Hematopoietic multipotent progenitor cell treated with erythropoietin and hydrocortisone succinate and interleukin-3 and kit ligand, for 6 days (in vitro differentiated cells): ENCODE data around the gene ICA1.

Experiments
- DNase-seq: peaks from one replicate; pipeline ENCODE4 v3.0.0-alpha.2; 2015

The ICA1 gene

DNA sequence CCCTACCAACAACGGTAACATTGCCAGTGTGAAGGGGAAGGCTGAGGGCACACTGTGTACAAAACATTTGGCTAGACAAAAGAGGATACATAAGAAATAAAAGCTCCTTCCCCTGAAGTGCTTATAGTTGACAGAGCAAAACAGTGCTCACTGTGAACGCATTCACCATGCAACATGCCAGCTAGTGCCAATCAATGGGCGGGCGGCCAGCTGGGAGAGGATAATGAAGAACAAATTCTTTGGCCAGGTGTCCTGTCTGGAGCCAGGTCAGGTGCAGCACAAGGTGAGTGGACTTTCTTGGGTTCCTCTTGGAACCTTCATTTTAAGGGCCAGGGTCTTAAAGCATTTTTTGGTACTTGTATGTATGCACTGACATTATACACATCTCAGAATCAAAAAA lies 106.1 kb downstream of the ICA1 start:
- no peak for DNase-seq

DNA sequence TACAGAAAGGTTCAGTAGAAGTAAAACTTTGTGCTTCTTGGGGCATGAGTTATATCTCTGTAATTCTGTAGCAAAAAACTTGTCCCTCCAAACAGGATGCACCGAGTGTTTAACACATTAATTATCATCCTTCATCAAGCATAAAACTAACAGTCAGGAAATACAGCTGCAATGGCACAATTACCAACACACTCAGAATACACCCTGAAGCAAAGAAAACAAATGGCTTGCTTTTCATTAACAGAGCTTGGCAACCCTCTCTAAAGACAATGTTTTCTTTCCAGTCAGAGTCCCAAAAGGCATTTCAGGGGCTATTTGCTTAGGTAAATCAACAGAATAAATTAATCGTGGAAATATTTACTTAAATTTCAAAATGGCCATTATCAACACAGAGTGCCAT lies 107.7 kb downstream of the ICA1 start:
- no peak for DNase-seq

- DNase-seq = no peak
Observed at GRCh38 chr7:8152489-8153192, 109.3 kb downstream of the ICA1 start.

GRCh38 chr7:8151161-8151725 lies 110.7 kb downstream of the ICA1 start:
- no peak for DNase-seq

- peak; percentile 45 for DNase-seq
Observed at GRCh38 chr7:8149222-8149621, 112.7 kb downstream of the ICA1 start.

- peak; percentile 26 for DNase-seq
Observed at GRCh38 chr7:8147760-8148463, 114.1 kb downstream of the ICA1 start.

GRCh38 chr7:8146788-8147413 lies 115.1 kb downstream of the ICA1 start:
- peak; percentile 38 for DNase-seq

DNA sequence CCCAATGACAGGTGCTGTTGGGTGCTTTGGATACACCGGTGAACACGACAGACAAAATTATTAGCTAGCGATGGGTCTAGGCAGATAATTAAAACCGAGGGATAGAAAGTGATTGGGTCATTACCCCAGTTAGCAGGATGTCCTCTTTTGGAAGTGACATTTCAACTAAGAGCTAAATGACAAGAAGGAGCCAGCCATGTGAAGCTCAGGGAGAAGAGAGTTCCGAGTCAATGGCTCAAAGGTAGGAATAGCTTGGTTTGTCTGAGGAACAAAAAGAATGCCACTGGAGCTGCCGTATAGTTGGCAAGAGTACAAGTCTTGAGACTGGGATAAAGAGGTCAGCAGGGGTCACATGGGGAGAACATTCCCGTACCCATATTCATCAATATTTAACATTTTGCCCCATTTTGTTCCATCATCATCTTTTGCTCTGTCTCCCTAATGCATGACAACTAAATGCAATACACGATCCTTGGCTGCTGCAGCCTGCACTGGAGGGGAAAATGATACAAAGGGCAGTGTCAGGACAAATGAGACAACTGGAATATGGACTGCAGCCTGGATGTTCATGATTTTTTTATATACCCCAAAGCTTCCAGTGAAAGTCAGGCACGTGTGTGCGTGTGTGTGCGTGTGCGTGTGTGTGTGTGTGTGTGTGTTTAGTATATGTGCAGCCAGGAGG lies 115.7 kb downstream of the ICA1 start:
- no peak for DNase-seq

- DNase-seq = no peak
Observed at GRCh38 chr7:8144856-8145255, 117.1 kb downstream of the ICA1 start.

DNA sequence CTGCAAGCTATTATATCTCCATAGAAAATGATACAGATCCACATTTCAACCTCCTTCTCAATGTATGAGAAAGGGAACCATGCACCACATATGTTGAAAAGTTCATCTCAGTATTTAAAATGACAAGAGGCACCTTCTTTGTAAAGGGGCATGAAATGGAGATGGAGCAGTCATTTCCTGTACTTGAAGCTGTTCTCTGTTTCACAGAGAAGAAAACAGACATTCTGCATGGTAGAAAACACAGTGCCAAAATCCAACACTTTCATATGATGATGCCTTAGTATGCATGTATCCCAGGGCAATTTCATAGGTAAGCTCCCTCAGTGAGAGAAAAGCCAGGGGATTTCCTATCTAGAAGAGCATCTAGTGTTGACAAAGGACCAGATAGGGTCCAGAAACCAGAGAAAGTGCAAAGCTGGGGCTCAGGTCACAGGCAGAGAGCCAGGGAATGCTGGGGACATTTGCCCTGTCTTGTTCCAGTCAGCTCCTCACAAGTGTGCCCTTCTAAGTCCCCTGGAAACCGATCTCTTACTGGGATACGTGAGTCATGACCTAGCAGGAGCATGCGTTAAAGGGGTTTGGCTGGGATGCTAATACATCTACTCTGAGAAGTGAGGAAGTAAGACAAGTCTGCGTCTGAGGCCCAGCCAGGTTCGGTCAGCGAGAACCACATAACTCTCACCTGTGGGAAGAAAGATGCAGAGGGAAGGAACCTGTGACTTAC lies 118.7 kb downstream of the ICA1 start:
- no peak for DNase-seq

GRCh38 chr7:8142477-8142876 lies 119.5 kb downstream of the ICA1 start:
- DNase-seq = no peak

DNA sequence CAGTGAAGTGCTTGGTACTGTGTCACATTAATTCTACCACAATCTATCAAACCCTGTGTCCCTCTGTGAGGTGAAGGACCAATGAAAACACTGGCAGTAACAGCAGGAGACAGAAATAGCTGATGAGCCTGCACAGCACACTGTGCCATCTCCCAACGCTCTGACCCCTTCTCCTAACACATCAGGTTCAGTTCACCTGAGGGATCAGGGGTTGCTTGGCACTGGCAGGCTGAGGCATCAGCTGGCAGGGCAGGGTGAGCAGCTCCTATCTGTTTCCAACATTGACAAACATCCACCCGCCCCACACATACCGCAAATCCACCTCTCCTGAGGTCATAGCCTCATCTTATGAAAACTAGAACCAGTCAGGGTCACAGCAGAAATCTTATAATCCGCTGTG lies 120.9 kb downstream of the ICA1 start:
- no peak for DNase-seq

DNA sequence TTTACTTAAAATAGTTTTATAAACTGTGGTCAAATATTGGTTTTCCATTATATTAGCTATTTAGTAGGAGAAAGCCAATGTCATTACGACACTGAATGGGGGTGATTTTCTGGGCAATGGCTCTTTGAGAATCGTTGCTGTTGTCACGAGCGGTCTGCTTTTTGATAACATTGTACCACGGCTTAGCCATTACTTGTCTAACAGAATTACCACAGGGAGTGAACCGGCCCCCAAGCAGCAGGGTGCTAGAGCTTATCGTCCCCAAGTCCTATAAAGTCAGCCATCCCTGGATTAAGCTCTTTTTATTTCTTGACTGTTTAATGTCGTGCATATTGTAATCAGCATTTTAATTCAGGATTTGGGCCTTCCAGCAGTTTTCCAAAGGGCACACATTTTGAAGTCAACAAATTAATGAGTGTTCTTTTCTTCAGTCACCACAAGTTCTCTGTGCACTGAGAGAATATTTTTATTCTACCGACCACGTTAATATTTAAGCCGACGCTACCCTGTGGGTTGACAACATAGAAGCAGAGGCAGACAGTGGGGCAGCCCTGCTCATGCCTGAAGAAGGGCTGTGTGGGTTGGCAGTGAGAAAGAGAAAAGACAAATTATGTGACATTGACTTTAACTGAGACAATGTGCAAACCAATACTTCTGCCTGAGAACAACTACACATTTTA lies 125.8 kb downstream of the ICA1 start:
- no peak for DNase-seq

- no peak for DNase-seq
Observed at GRCh38 chr7:8135417-8135816, 126.5 kb downstream of the ICA1 start.

DNA sequence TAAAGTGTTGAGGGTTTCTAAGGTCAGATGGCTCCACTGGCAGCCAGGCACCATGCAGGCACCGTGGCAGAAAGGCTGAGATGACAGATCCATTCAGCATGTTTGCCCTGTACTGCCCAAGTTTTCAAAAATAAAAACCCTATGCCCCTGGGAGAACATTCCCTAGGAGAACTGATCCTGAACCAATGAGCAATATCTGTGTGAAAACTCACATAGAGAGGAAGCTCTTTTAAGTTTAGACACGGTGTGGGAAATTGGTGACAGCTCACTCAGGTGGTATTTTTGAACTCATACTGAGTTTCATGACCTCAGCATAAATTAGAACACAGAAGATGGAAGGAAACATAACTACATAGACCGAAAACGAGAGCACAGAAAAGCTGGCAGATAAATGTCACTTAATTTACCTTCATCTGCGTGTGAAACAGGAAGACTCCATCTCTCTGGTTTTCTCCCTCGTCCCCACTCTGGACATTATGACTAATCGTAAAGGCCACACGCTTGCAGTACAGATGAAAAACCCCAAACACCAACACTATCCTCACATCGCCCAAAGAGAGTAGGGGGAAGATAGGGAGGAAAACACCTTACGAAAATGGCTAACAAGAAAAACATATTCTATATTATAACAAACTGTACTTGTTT lies 127.8 kb downstream of the ICA1 start:
- no peak for DNase-seq

GRCh38 chr7:8133188-8133848 lies 128.6 kb downstream of the ICA1 start:
- no peak for DNase-seq

- DNase-seq = peak; percentile 87
Observed at GRCh38 chr7:8131694-8132605, 130.0 kb downstream of the ICA1 start.

GRCh38 chr7:8130663-8131062 lies 131.3 kb downstream of the ICA1 start:
- DNase-seq = no peak

GRCh38 chr7:8129318-8129659 lies 132.7 kb downstream of the ICA1 start:
- DNase-seq = no peak
